OCI-LY1 (cell line): ENCODE results near the gene B3GALNT2.

Source experiments
- H2AFZ ChIP-seq: fragments of 200-600 bp; sonication (generic), shearing (Covaris generic); 2 replicates; pipeline ENCODE4 v1.6.0; 2014; ENCODE audit warnings: antibody characterized with exemption, mild to moderate bottlenecking, low read length
- H3F3A ChIP-seq: fragments of 200-600 bp; sonication (generic), shearing (Covaris generic); 2 replicates; pipeline ENCODE4 v1.6.0; 2014; ENCODE audit warnings: mild to moderate bottlenecking, antibody characterized with exemption, low read length, moderate library complexity; ENCODE audit not compliant: insufficient read depth
- H3K27ac ChIP-seq: fragments of 200-600 bp; sonication (generic); 2 replicates; pipeline ENCODE4 v1.5.1; 2014; ENCODE audit warnings: low read length, mixed run types, mild to moderate bottlenecking, low read depth; ENCODE audit not compliant: poor library complexity, severe bottlenecking
- H3K27me3 ChIP-seq: fragments of 200-600 bp; sonication (generic); 2 replicates; pipeline ENCODE4 v1.6.0; 2014; ENCODE audit warnings: antibody characterized with exemption, mild to moderate bottlenecking, low read length, moderate library complexity; ENCODE audit not compliant: insufficient read depth
- H3K36me3 ChIP-seq: fragments of 200-600 bp; sonication (generic); 2 replicates; pipeline ENCODE4 v1.6.1; 2014; ENCODE audit warnings: mild to moderate bottlenecking, antibody characterized with exemption, low read length, moderate library complexity, mixed read lengths; ENCODE audit not compliant: insufficient read depth
- H3K4me1 ChIP-seq: fragments of 200-600 bp; sonication (generic); 2 replicates; pipeline ENCODE4 v1.5.1; 2014; ENCODE audit warnings: mild to moderate bottlenecking, low read length, moderate library complexity; ENCODE audit not compliant: insufficient read depth, severe bottlenecking
- H3K4me2 ChIP-seq: fragments of 200-600 bp; sonication (generic), shearing (Covaris generic); 2 replicates; pipeline ENCODE4 v1.6.1; 2014; ENCODE audit warnings: low read length
- H3K4me3 ChIP-seq: fragments of 200-600 bp; sonication (generic); 2 replicates; pipeline ENCODE4 v1.5.1; 2014; ENCODE audit warnings: low read length, low read depth, mild to moderate bottlenecking, mixed read lengths; ENCODE audit not compliant: poor library complexity, severe bottlenecking
- H3K79me2 ChIP-seq: fragments of 200-600 bp; shearing (Covaris generic); 2 replicates; pipeline ENCODE4 v1.6.1; 2016; ENCODE audit warnings: mixed run types, low read length, mixed read lengths; ENCODE audit not compliant: insufficient read depth
- H3K9ac ChIP-seq: fragments of 200-600 bp; sonication (generic), shearing (Covaris generic); 2 replicates; pipeline ENCODE4 v1.6.1; 2014; ENCODE audit warnings: mild to moderate bottlenecking, low read length, mixed read lengths
- H3K9me2 ChIP-seq: fragments of 200-600 bp; sonication (generic), shearing (Covaris generic); 2 replicates; pipeline ENCODE4 v1.6.1; 2014; ENCODE audit warnings: low read depth, mild to moderate bottlenecking, low read length, mixed read lengths
- H3K9me3 ChIP-seq: fragments of 200-600 bp; shearing (Covaris generic); 2 replicates; pipeline ENCODE4 v1.6.1; 2014; ENCODE audit warnings: low read length, mixed read lengths
- H4K20me1 ChIP-seq: fragments of 200-600 bp; sonication (generic), shearing (Covaris generic); 2 replicates; pipeline ENCODE4 v1.6.0; 2016; ENCODE audit warnings: mild to moderate bottlenecking, low read length; ENCODE audit not compliant: insufficient read depth
- CTCF ChIP-seq: fragments of 200-600 bp; sonication (generic), shearing (Covaris generic); IDR thresholded peaks from 2 replicates; pipeline ENCODE4 v1.5.1; 2017; ENCODE audit warnings: mild to moderate bottlenecking, antibody characterized with exemption, low read length, moderate library complexity, mixed read lengths
- EZH2 ChIP-seq: fragments of 200-600 bp; sonication (generic), shearing (Covaris generic); IDR thresholded peaks from 2 replicates; pipeline ENCODE4 v1.8.0; 2017; ENCODE audit warnings: borderline replicate concordance, mixed run types, mild to moderate bottlenecking, antibody characterized with exemption, low read length, moderate library complexity, mixed read lengths

B3GALNT2 gene

GRCh38 chr1:235415008-235415904 lies 89.0 kb downstream of the B3GALNT2 start:
- no peaks in the 10 kb centered on the region for H3K27me3 ChIP-seq
- TF ChIP-seq CTCF (peak; percentile 77), EZH2 (no peak)
- H3K4me3 ChIP-seq, result no peak overlapping the region
- H3K27ac ChIP-seq, result no peak overlapping the region
- peaks cover 13% of the 10 kb centered on the region; the same call in 1 of the 2 replicates for H3K36me3 ChIP-seq
- no peaks in the 10 kb centered on the region for H4K20me1 ChIP-seq
- 0 out of 2 replicates have a peak, but pooled peaks cover 3% of the 10 kb centered on the region for H3F3A ChIP-seq
- no peaks in the 10 kb centered on the region for H3K4me1 ChIP-seq
- no peaks in the 10 kb centered on the region for H3K79me2 ChIP-seq
- no peak overlapping the region for H3K9ac ChIP-seq
- H2AFZ ChIP-seq, result no peak overlapping the region
- no peaks in the 10 kb centered on the region for H3K9me2 ChIP-seq
- H3K4me2 ChIP-seq, result no peak overlapping the region
- H3K9me3 ChIP-seq, result no peaks in the 10 kb centered on the region

- no peaks in the 10 kb centered on the region for H3K27me3 ChIP-seq
- no peak overlapping the region for H3K9ac ChIP-seq
- H3K36me3 ChIP-seq, result peaks cover 6% of the 10 kb centered on the region; the same call in 1 of the 2 replicates
- no peaks in the 10 kb centered on the region for H3K4me1 ChIP-seq
- no peaks in the 10 kb centered on the region for H4K20me1 ChIP-seq
- H2AFZ ChIP-seq, result no peak overlapping the region
- H3K4me2 ChIP-seq, result no peak overlapping the region
- H3F3A ChIP-seq, result 0 out of 2 replicates have a peak, but pooled peaks cover 3% of the 10 kb centered on the region
- no peak for TF ChIP-seq EZH2
- no peak for TF ChIP-seq CTCF
- H3K79me2 ChIP-seq, result no peaks in the 10 kb centered on the region
- no peak overlapping the region for H3K4me3 ChIP-seq
- no peaks in the 10 kb centered on the region for H3K9me3 ChIP-seq
- no peaks in the 10 kb centered on the region for H3K9me2 ChIP-seq
- H3K27ac ChIP-seq, result no peak overlapping the region
Measured at GRCh38 chr1:235411489-235412486, 92.5 kb downstream of the B3GALNT2 start.

- no peaks in the 10 kb centered on the region for H3K9me3 ChIP-seq
- H3K27ac ChIP-seq, result no peak overlapping the region
- no peak overlapping the region for H3K4me3 ChIP-seq
- H4K20me1 ChIP-seq, result no peaks in the 10 kb centered on the region
- no peak overlapping the region for H2AFZ ChIP-seq
- no peaks in the 10 kb centered on the region for H3K9me2 ChIP-seq
- no peaks in the 10 kb centered on the region for H3K4me1 ChIP-seq
- TF ChIP-seq EZH2 (no peak), CTCF (no peak)
- 0 out of 2 replicates have a peak, but pooled peaks cover 3% of the 10 kb centered on the region for H3F3A ChIP-seq
- H3K36me3 ChIP-seq, result peaks cover 6% of the 10 kb centered on the region; the same call in 1 of the 2 replicates
- H3K27me3 ChIP-seq, result no peaks in the 10 kb centered on the region
- no peaks in the 10 kb centered on the region for H3K79me2 ChIP-seq
- H3K9ac ChIP-seq, result no peak overlapping the region
- no peak overlapping the region for H3K4me2 ChIP-seq
Measured at GRCh38 chr1:235410467-235410866, 93.8 kb downstream of the B3GALNT2 start.
